ENCODE results near the gene CCT8.
"Not testable (repeated sequence)": the region's sequence is repeated elsewhere in the genome, so short reads cannot be mapped to it uniquely, and the experiment has no call there.

The CCT8 gene

DNA sequence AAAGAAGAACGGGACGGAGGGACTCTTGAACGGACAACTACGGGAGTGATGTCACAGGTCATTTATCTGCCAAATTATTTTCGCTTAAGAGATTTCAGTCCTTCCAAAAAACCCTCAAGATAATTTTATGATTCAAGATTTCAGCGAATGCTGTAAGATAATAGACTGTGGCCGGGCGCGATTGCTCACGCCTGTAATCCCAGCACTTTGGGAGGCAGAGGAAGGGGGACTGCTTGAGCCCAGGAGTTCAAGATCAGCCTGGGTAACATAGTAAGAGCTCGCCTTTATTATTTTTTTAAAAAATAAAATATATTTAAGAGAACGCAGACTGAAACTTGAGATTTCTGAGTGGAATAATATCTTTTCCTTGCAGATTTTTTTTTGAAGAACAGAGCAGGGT lies 54.9 kb downstream of the CCT8 start:
- Histone ChIP-seq H3K79me2 (ENCODE audit: control insufficient read depth, insufficient read depth, low read length, unreplicated experiment) (peaks cover 35% of the 10 kb centered on the region), H2AFZ (ENCODE audit: low read length, unreplicated experiment) (peak overlapping the region; percentile 90), H3K4me3 (ENCODE audit: low read depth, low read length) (peak overlapping the region; percentile 100), H3K4me1 (ENCODE audit: control insufficient read depth, insufficient read depth, low read length, unreplicated experiment) (peaks cover 15% of the 10 kb centered on the region), H3K27me3 (ENCODE audit: insufficient read depth, low read length) (no peaks in the 10 kb centered on the region), H3K36me3 (ENCODE audit: insufficient read depth, low read length) (no peaks in the 10 kb centered on the region; the same call in 1 of the 2 replicates), H3K27ac (ENCODE audit: low read depth, low read length) (peak overlapping the region; percentile 51; the same call in 1 of the 2 replicates)

DNA sequence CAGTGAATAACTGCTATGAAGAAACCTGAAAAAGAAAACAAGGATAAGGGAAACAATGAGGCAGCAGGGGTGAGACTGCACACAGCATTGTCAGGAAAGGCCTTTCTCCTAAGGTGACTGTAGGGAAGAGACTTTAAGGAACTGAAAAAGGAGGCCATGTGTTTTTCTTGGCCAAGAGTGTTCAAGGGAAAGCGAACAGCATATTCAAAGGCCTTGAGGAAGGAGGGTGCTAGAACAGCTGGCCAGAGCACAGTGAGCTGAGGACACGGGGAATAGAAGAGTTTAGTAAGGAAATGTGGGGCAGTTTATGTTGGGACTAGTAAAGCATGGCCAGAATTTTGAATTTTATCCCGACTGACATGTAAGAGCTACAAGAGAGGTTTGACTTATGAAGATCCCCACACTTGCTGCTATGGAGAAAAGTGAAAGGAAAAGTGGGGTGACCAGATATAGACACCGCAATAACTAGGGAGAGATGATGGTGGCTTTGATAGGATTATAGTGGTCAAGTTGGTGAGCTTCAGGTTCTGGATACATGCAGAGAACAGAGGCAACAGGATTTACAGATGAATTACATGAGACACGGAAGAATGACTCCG lies 55.7 kb downstream of the CCT8 start:
- H3K27ac ChIP-seq (ENCODE audit: low read depth, low read length), result peak overlapping the region; percentile 16; the same call in 1 of the 2 replicates
- peak overlapping the region; percentile 100 for H3K4me3 ChIP-seq (ENCODE audit: low read depth, low read length)
- H2AFZ ChIP-seq (ENCODE audit: low read length, unreplicated experiment), result peak overlapping the region; percentile 48

DNA sequence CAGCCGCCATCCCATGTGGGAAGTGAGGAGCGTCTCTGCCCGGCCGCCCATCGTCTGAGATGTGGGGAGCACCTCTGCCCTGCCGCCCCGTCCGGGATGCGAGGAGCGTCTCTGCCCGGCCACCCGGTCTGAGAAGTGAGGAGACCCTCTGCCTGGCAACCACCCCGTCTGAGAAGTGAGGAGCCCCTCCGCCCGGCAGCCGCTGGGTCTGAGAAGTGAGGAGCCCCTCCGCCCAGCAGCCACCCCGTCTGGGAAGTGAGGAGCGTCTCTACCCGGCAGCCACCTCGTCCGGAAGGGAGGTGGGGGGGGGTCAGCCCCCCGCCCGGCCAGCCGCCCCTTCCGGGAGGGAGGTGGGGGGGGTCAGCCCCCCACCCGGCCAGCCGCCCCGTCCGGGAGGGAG lies 62.2 kb downstream of the CCT8 start:
- not testable (repeated sequence) for H3K27me3 ChIP-seq (ENCODE audit: insufficient read depth, low read length); H2AFZ ChIP-seq (ENCODE audit: low read length, unreplicated experiment); H3K36me3 ChIP-seq (ENCODE audit: insufficient read depth, low read length); H3K4me3 ChIP-seq (ENCODE audit: low read depth, low read length); H3K79me2 ChIP-seq (ENCODE audit: control insufficient read depth, insufficient read depth, low read length, unreplicated experiment); H3K27ac ChIP-seq (ENCODE audit: low read depth, low read length); H3K4me1 ChIP-seq (ENCODE audit: control insufficient read depth, insufficient read depth, low read length, unreplicated experiment)

More for the DNA sequence above, 55.7 kb downstream of the CCT8 start:
- Histone ChIP-seq H3K27me3 (ENCODE audit: insufficient read depth, low read length) (no peaks in the 10 kb centered on the region), H3K79me2 (ENCODE audit: control insufficient read depth, insufficient read depth, low read length, unreplicated experiment) (peaks cover 35% of the 10 kb centered on the region), H3K36me3 (ENCODE audit: insufficient read depth, low read length) (no peaks in the 10 kb centered on the region; the same call in 1 of the 2 replicates), H3K4me1 (ENCODE audit: control insufficient read depth, insufficient read depth, low read length, unreplicated experiment) (peaks cover 15% of the 10 kb centered on the region)

DNA sequence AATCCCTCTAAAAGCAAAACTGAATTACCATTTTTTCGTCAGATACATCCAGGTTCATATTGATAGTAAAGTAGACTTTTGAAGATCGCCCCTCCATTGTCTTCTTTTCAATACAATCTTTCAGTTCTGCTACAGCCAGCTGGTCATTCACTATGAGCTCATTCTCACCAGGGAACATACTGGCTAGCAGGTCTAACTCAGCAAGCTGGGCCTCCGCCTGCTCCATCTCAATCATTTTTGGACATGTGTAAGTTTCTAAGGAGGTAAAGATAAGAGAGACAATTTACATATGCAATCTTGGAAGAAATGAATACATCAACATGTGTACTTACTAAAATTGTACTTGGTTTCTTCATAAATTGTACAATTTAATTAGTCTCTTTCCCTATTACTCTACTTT lies 65.1 kb downstream of the CCT8 start:
- Histone ChIP-seq H3K27me3 (ENCODE audit: insufficient read depth, low read length) (no peaks in the 10 kb centered on the region), H2AFZ (ENCODE audit: low read length, unreplicated experiment) (no peak overlapping the region)

DNA sequence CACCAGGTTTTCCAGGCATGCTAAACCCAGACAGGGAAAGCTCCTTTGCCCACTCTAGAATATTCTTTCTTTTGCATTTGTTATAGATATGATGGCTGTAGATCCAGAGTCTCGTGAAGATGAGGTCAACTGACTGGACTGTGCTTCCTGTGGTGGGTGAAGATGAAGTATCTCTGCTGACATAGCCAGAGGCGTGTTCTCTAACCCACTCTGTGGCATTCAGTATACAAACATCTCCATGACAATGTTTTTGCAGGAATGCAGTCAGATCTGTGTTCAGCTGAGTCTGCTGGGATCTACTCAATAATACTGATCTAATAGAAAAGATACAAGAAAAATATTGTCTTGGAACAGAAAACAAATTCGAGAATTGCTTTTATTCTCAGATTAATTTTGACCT lies 65.6 kb downstream of the CCT8 start:
- H3K4me3 ChIP-seq (ENCODE audit: low read depth, low read length), result no peak overlapping the region
- no peak overlapping the region for H3K27ac ChIP-seq (ENCODE audit: low read depth, low read length)
- H3K4me1 ChIP-seq (ENCODE audit: control insufficient read depth, insufficient read depth, low read length, unreplicated experiment), result no peaks in the 10 kb centered on the region
- no peak overlapping the region for H2AFZ ChIP-seq (ENCODE audit: low read length, unreplicated experiment)
- H3K36me3 ChIP-seq (ENCODE audit: insufficient read depth, low read length), result no peaks in the 10 kb centered on the region
- H3K79me2 ChIP-seq (ENCODE audit: control insufficient read depth, insufficient read depth, low read length, unreplicated experiment), result no peaks in the 10 kb centered on the region
- no peaks in the 10 kb centered on the region for H3K27me3 ChIP-seq (ENCODE audit: insufficient read depth, low read length)

More for the DNA sequence above, 65.1 kb downstream of the CCT8 start:
- H3K79me2 ChIP-seq (ENCODE audit: control insufficient read depth, insufficient read depth, low read length, unreplicated experiment), result no peaks in the 10 kb centered on the region
- H3K27ac ChIP-seq (ENCODE audit: low read depth, low read length), result no peak overlapping the region
- H3K36me3 ChIP-seq (ENCODE audit: insufficient read depth, low read length), result no peaks in the 10 kb centered on the region
- H3K4me1 ChIP-seq (ENCODE audit: control insufficient read depth, insufficient read depth, low read length, unreplicated experiment), result no peaks in the 10 kb centered on the region
- H3K4me3 ChIP-seq (ENCODE audit: low read depth, low read length), result no peak overlapping the region

DNA sequence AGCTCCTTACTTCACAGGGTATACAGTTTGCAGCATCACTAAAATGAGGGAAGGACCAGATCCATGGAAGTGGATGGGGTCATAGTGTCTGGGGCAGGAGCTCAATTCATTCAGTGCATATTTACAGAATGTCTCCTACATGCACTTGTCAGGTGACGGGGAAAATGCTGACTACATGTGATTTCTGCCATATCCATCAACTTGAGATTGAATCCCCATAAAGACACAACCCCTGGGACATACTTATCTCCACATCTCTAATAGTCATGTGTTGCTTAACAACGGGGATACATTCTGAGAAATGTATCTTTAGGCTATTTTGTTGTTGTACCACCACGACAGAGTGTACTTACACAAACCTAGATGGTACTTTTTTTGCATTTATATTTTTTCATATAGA lies 66.3 kb downstream of the CCT8 start:
- Histone ChIP-seq H3K4me1 (ENCODE audit: control insufficient read depth, insufficient read depth, low read length, unreplicated experiment) (no peaks in the 10 kb centered on the region), H3K4me3 (ENCODE audit: low read depth, low read length) (no peak overlapping the region), H2AFZ (ENCODE audit: low read length, unreplicated experiment) (no peak overlapping the region), H3K27ac (ENCODE audit: low read depth, low read length) (no peak overlapping the region), H3K27me3 (ENCODE audit: insufficient read depth, low read length) (no peaks in the 10 kb centered on the region), H3K36me3 (ENCODE audit: insufficient read depth, low read length) (no peaks in the 10 kb centered on the region), H3K79me2 (ENCODE audit: control insufficient read depth, insufficient read depth, low read length, unreplicated experiment) (no peaks in the 10 kb centered on the region)

All from ACC112 (cell line).